Esophagus muscularis mucosa (tissue), 4 donors: ENCODE results near the gene PRIM1. TPM values are rescaled to one million over a fixed set of nuclear protein-coding genes. Genes with fewer than 3 reads are reported as not detected.
"Not testable (repeated sequence)": the region's sequence is repeated elsewhere in the genome, so short reads cannot be mapped to it uniquely, and the experiment has no call there.

Experiments used
- DNase-seq: peaks from one replicate; pipeline ENCODE4 v3.0.0-alpha.2; 2017; ENCODE audit errors: extremely low spot score
- H3K27ac ChIP-seq, 4 donors: fragments of 200-600 bp; sonication (generic); replicated peaks in 1 of 4; 1 replicate in 3 of 4; 2 replicates in 1 of 4; pipeline ENCODE4 v1.5.1; 2016 to 2019; ENCODE audit warnings: mild to moderate bottlenecking in 1 of 4
- H3K27me3 ChIP-seq, 4 donors: fragments of 200-600 bp; sonication (generic); one replicate each; pipeline versions ENCODE4 v1.5.1 to v1.6.0; 2016 to 2019
- H3K36me3 ChIP-seq, 4 donors: fragments of 200-600 bp; sonication (generic); one replicate each; pipeline ENCODE4 v1.5.1; 2016 to 2019
- H3K4me1 ChIP-seq, 4 donors: fragments of 200-600 bp; sonication (generic); one replicate each; pipeline ENCODE4 v1.5.1; 2016 to 2019
- H3K4me3 ChIP-seq, 4 donors: fragments of 200-600 bp; sonication (generic); 1 replicate in 2 of 4; 2 replicates in 2 of 4; pipeline ENCODE4 v1.5.1; 2016 to 2019; ENCODE audit warnings: mild to moderate bottlenecking in 4 of 4, moderate library complexity in 1 of 4
- H3K9me3 ChIP-seq, 4 donors: fragments of 200-600 bp; sonication (generic); 1 replicate in 3 of 4; 2 replicates in 1 of 4; pipeline ENCODE4 v1.5.1; 2016 to 2019
- EP300 ChIP-seq: sonication (generic); formaldehyde crosslinking; IDR thresholded peaks from one replicate; pipeline ENCODE4 v1.6.1; 2017; ENCODE audit warnings: antibody characterized with exemption
- POLR2A ChIP-seq: fragments of 450-650 bp; IDR thresholded peaks from one replicate; pipeline ENCODE4 v1.6.1; 2017; ENCODE audit warnings: antibody characterized with exemption, moderate library complexity, mild to moderate bottlenecking, low read depth
- POLR2AphosphoS5 ChIP-seq, 2 donors: sonication (generic); formaldehyde crosslinking; IDR thresholded peaks; one replicate each; pipeline ENCODE4 v1.6.1; 2017; ENCODE audit warnings: antibody characterized with exemption in 2 of 2
- WGBS: methylation state at CpG from one replicate; pipeline ENCODE4 v1.1.5; 2018; 5-methylcytosine and 5-hydroxymethylcytosine counted together
- intact Hi-C: fragments of 100-400 bp; cut with DNase I; formaldehyde crosslinking; loops from one replicate; pipeline ENCODE4 v1.15.1; 2023
- total RNA-seq, 4 donors: library from RNA; depleted of rRNA; stranded (reverse); fragments of >200 nt; gene quantifications; one replicate each; pipeline versions ENCODE4 v1.1.0 to v1.2.1, GENCODE V29; 2016
- TF ChIP-seq, protein P1 (sequence below), 3 experiments: fragments of 200-600 bp in 2 of 3; fragments of 450-650 bp in 1 of 3; sonication (generic) in 2 of 3; IDR thresholded peaks; one replicate each; pipeline ENCODE4 v1.5.1; 2017 to 2019; ENCODE audit warnings: antibody characterized with exemption in 3 of 3, mild to moderate bottlenecking in 2 of 3, moderate library complexity in 1 of 3

The PRIM1 gene
- total RNA-seq, 4 donors from 2014 or later: 2.2 to 4.2 (median 3.2) TPM

- Histone ChIP-seq H3K27me3 (no peaks in the 10 kb centered on the region), H3K36me3 (no peaks in the 10 kb centered on the region), H3K27ac (no peak overlapping the region), H3K4me1 (no peaks in the 10 kb centered on the region), H3K4me3 (no peak overlapping the region), H3K9me3 (no peaks in the 10 kb centered on the region)
- WGBS: 90% methylated on average over 2 of the region's 2 CpGs
- DNase-seq: no peak
- intact Hi-C loops: no loop called here
- TF ChIP-seq EP300 (no peak), POLR2A (no peak), POLR2AphosphoS5 (IDR thresholded peaks at IDR 0.05) (no peak)
- TF ChIP-seq, protein P1, sequence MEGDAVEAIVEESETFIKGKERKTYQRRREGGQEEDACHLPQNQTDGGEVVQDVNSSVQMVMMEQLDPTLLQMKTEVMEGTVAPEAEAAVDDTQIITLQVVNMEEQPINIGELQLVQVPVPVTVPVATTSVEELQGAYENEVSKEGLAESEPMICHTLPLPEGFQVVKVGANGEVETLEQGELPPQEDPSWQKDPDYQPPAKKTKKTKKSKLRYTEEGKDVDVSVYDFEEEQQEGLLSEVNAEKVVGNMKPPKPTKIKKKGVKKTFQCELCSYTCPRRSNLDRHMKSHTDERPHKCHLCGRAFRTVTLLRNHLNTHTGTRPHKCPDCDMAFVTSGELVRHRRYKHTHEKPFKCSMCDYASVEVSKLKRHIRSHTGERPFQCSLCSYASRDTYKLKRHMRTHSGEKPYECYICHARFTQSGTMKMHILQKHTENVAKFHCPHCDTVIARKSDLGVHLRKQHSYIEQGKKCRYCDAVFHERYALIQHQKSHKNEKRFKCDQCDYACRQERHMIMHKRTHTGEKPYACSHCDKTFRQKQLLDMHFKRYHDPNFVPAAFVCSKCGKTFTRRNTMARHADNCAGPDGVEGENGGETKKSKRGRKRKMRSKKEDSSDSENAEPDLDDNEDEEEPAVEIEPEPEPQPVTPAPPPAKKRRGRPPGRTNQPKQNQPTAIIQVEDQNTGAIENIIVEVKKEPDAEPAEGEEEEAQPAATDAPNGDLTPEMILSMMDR (IDR thresholded peaks at IDR 0.05): no peak
Measured at GRCh38 chr12:56792678-56793077, 40.6 kb upstream of the PRIM1 start.

DNA sequence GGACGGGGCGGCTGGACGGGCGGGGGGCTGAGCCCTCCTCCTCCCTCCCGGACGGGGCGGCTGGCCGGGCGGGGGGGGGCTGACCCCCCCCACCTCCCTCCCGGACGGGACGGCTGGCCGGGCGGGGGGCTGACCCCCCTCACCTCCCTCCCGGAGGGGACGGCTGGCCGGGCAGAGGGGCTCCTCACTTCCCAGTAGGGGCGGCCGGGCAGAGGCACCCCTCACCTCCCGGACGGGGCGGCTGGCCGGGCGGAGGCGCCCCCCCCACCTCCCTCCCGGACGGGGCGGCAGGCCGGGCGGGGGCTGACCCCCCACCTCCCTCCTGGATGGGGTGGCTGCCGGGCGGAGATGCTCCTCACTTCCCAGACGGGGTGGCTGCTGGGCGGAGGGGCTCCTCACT lies 37.3 kb upstream of the PRIM1 start:
- H3K4me3 ChIP-seq, DNase-seq, intact Hi-C loops, H3K9me3 ChIP-seq, H3K27me3 ChIP-seq, H3K36me3 ChIP-seq, H3K27ac ChIP-seq, H3K4me1 ChIP-seq: not testable (repeated sequence)
- 81% methylated on average over 5 of the region's 34 CpGs for WGBS

DNA sequence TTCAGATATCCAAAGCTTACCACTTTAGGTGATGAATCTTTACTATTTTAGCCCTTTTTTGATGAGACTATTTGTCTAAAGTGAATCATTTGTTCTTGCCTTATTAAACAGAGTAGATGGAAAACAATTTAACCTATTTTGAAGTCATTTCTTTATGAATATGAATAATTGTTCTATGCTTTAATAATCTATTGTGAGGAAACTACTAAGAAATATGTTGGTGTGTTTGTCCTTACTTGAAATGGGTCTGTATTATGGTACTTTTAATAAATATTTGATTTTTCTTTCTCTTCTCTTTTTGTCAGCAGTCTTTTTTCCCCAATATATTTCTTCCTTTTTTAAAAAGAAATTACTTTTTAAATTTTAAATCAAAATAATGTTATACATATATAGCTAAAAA lies 35.4 kb upstream of the PRIM1 start:
- TF ChIP-seq POLR2A: no peak
- no peak for TF ChIP-seq POLR2AphosphoS5 (IDR thresholded peaks at IDR 0.05)
- TF ChIP-seq, protein P1 (IDR thresholded peaks at IDR 0.05): no peak
- H3K4me3 ChIP-seq: no peak overlapping the region
- DNase-seq: no peak
- intact Hi-C loops: no loop called here
- H3K9me3 ChIP-seq: no peaks in the 10 kb centered on the region
- H3K27me3 ChIP-seq: no peaks in the 10 kb centered on the region
- no peaks in the 10 kb centered on the region for H3K36me3 ChIP-seq
- no peaks in the 10 kb centered on the region for H3K4me1 ChIP-seq
- H3K27ac ChIP-seq: no peak overlapping the region

- intact Hi-C loops: no loop called here
- no peaks in the 10 kb centered on the region for H3K36me3 ChIP-seq
- 92% methylated on average over 1 of the region's 1 CpG for WGBS
- no peaks in the 10 kb centered on the region for H3K27me3 ChIP-seq
- H3K9me3 ChIP-seq: no peaks in the 10 kb centered on the region
- TF ChIP-seq POLR2AphosphoS5 (IDR thresholded peaks at IDR 0.05) (no peak), EP300 (no peak), POLR2A (no peak)
- TF ChIP-seq, protein P1 (IDR thresholded peaks at IDR 0.05): no peak
- no peaks in the 10 kb centered on the region for H3K4me1 ChIP-seq
- DNase-seq: no peak
- no peak overlapping the region for H3K27ac ChIP-seq
- H3K4me3 ChIP-seq: no peak overlapping the region
Measured at GRCh38 chr12:56785874-56786273, 33.8 kb upstream of the PRIM1 start.

DNA sequence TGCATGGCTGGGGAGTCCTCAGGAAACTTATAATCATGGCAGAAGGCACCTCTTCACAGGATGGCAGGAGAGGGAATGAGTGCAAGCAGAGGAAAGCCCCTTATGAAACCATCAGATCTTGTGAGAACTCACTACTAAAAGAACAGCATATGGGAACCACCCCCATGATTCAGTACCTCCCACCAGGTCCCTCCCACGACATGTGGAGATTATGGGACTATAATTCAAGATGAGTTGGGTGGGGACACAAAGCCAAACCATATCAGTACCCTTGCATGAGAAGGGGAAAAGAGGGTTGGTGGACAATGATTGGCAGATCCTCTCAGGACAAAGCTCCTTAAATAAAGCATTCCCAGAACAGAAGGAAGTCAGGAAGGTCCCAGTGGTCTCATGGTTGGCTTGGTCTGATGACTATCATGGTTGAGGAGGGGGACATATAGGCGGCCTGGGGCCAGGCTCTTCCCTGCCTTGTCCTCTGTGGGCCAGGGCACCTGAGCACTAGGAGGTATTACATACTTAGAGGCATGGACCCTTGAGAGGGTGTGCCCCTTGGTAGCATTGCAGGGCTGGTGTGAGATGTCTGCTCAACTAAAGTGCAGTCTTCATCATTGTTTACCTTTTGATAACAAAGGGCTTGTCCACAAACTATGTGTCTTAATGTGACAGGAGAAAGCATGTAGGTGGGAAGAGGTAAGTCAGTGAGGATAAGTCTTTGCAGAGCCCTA lies 33.2 kb upstream of the PRIM1 start:
- intact Hi-C loops: no loop called here
- Histone ChIP-seq H3K4me3 (no peak overlapping the region), H3K27ac (no peak overlapping the region), H3K27me3 (no peaks in the 10 kb centered on the region), H3K4me1 (no peaks in the 10 kb centered on the region), H3K9me3 (no peaks in the 10 kb centered on the region), H3K36me3 (no peaks in the 10 kb centered on the region)
- DNase-seq: no peak
- 52% methylated on average over 2 of the region's 2 CpGs for WGBS
- no peak for TF ChIP-seq EP300

- no peaks in the 10 kb centered on the region for H3K4me1 ChIP-seq
- DNase-seq: no peak
- WGBS: 92% methylated on average over 4 of the region's 4 CpGs
- H3K27me3 ChIP-seq: no peaks in the 10 kb centered on the region
- intact Hi-C loops: no loop called here
- no peaks in the 10 kb centered on the region for H3K9me3 ChIP-seq
- H3K27ac ChIP-seq: no peak overlapping the region
- no peak for TF ChIP-seq POLR2AphosphoS5 (IDR thresholded peaks at IDR 0.05)
- TF ChIP-seq EP300: no peak
- TF ChIP-seq, protein P1 (IDR thresholded peaks at IDR 0.05): no peak
- no peak for TF ChIP-seq POLR2A
- H3K4me3 ChIP-seq: no peak overlapping the region
- no peaks in the 10 kb centered on the region for H3K36me3 ChIP-seq
Measured at GRCh38 chr12:56781726-56782125, 29.6 kb upstream of the PRIM1 start.
